HPDE6-E6E7 (cell line): Measurements from ENCODE around the gene DAG1.

Experiments used
- DNase-seq: peaks from one replicate; pipeline ENCODE4 v3.0.0; 2011; ENCODE audit warnings: missing footprints; ENCODE audit errors: extremely low spot score

Gene DAG1

DNA sequence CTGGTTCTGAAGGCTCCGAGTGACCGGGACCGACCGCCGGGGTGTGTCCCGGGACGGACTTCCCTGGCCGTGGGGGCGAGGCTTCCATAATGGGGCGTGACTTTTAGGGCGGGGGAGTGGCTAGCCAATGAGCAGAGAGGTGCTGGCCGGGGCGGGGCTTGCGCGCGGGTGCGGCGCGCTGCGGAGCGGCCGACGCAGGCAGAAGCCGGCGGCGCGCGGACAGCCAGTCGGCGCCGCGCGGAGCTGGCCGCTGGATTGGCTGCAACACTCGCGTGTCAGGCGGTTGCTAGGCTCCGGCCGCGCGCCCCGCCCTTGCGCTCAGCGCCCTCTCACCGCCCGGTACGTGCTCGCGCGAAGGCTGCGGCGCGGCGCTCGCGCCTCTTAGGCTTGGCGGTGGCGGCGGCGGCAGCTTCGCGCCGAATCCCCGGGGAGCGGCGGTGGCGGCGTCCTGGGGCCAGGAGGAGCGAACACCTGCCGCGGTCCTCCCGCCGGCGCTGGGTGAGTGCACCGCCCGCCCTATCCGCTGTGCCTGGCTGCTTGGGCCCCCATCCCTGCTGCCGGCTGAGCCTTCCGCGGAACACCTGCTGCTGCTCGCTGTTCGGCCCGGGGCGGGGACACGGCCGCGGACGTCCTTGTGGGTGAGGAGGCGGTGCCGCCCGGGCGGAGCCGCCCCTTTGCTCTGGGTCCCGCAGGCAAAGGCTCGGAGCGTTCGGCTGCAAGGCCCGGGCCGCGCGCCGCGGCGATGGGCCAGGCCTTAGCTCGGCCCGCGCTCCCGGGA, at the start of gene DAG1:
TSS of gene DAG1 (plus strand) at position 332 of the 778 bp plus-strand sequence. CDS start 40,268 bp downstream, outside the sequence.
- DNase-seq: peak; percentile 66

DNA sequence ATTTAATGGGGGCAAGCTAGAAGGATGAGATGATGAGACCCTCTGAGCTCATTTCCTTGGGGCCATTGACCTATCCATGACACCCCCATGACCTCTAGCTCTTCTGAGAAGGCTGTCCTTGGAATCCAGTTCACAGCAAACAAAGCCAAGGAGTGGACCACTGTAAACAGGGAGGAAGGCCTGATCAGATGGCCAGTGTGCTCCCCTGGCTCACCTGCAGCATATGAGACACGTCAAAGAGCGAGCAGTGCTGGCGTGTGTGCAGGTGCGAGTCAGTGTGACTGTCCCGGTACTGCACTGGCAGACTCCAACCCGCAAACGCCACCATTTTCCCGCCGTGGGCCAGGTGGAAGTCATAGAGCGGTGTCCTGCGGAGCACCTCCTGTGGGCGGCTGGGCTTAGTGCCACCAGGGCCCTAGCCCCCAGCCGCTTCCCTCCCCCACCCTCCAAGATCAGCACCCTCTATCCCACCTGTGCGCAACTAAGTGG, 48.1 kb upstream of the DAG1 start:
- no peak for DNase-seq

DNA sequence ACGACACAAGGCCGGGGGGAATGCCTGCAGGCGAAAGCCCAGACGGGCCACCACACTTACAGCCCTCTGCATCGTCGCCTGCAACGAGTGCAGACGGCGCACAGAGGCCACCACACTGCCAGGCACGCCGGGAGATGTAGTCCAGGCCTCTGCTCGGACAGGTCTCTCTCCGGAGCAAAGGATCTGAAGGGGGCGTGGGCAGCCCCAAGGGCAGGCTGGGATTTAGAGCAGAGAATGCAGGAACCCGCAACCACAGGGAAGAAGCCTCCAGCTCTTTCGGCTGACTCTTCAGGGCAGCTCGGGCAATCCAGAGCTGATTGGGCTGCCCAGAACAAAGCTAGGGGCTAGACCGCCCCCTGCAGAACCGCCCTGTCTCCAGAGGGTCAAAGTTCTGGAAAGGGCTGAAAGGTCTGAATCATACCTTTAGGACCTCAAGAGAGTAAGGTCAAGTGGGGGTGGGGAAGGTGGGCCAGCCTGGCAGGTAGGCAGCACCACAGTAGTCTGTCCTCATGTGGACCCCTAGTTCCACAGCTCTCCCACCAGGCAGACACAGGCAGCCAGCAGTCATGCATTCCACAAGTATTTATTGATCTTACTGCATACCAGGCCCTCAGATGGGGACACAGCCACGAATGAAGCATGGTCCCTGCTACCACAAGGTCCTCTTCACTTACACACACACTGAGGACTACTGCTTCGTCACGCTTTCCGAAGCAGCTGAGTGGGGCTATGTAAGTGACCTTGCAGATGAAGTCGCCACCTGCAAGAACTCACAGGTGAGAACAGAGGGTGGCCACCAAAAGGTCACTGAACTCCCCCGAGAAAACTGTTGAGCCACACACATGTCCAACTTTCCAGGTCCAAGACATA, 47.5 kb upstream of the DAG1 start, which contains the start of gene AMT:
TSS of gene AMT (minus strand) at position 95 of the 870 bp plus-strand sequence. CDS start at position 72, 23 bp downstream.
- DNase-seq: no peak

DNA sequence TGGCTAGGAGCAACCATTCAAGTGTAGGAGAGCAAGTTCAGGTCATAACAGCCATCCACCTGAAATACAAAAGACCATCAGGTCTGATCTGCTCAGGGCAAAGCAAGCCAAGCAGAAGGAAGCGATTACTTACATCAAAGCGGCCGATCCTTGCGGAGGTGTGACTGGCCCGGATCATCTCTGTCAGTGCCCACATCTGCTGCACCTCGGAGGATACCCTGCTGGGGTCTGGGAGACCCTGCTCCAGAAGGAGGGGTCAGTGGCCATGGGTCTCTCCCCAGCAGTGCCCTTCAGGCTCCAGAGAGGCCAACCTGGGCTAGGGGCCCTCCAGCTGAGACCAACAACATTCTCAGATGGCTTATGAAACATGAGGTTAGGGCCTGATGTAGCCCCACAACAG, 45.3 kb upstream of the DAG1 start:
- no peak for DNase-seq

DNA sequence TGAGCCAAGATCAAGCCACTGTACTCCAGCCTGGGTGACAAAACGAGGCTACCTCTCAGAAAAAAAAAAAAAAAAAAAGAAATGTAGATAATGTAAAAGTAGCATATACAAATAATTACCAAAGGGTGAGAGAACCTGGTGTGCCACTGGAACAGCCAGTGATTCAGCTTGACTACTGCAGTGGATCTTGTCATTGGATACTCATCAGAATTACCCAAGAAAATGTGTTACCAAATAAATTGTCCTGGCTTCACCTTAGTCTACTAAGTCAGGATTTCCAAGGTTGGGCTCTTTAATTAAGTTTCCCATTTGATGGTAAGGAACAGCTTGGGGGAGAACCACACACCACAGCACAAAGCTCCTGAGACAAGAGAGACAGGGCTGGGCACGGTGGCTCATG, 42.5 kb upstream of the DAG1 start:
- DNase-seq: no peak

DNA sequence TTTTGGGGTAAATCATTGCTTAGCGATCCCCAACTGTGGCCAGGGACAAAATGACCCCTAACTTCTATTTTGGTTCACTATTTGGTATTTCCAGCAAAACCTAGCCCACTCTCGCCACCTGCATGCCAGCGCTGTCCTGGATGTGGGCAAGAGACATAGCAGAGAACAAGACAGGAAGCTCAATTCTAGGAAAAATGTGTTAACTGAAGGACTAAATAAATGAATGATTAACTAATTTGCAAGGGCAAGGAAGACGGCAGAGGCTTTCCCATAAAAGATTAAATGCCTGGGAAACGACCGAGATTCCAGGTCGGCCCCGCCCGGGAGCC, 41.4 kb upstream of the DAG1 start:
- no peak for DNase-seq

DNA sequence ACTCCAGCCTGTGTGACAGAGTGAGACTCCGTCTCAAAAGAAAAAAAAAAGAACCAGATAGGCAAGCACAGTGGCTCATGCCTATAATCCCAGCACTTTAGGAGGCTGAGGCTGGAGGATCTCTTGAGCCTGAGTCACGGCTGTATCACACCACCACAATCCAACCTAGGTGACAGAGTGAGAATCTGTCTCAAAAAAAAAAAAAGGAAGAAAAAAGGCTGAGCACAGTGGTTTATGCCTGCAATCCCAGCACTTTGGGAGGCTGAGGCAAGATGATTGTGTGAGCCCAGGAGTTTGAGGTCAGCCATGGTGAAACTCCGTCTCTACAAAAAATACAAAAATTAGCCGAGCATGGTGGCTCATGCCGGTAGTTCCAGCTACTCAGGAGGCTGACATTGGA, 35.3 kb upstream of the DAG1 start:
- DNase-seq: no peak

DNA sequence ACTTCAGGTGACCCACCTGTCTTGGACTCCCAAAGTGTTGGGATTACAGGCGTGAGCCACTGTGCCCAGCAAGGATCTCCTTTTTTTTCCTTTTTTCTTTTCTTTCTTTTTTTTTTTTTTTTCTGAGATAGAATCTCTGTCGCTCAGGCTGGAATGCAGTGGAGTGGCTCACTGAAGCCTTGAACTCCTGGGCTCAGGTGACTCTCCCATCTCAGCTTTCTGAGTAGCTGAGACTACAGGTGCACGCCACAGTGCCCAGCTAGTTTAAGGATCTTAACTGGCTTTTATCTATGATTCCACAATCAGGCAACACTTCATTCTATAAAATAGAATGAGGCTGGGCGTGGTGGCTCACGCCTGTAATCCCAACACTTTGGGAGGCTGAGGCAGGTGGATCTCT, 24.7 kb upstream of the DAG1 start:
- DNase-seq: no peak

DNA sequence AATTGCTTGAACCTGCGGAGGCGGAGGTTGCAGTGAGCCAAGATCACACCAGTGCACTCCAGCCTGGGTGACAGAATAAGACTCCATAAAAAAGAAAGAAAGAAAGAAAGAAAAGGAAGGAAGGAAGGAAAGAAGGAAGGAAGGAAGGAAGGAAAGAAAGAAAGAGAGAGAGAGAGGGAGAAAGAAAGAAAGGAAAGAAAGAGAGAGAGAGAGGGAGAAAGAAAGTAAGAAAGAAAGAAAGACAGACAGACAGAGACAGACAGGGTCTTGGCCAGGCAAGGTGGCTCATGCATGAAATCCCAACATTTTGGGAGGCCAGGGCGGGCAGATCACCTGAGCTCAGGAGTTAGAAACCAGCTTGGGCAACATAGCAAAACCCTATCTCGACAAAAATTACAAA, 16.4 kb upstream of the DAG1 start:
- no peak for DNase-seq

DNA sequence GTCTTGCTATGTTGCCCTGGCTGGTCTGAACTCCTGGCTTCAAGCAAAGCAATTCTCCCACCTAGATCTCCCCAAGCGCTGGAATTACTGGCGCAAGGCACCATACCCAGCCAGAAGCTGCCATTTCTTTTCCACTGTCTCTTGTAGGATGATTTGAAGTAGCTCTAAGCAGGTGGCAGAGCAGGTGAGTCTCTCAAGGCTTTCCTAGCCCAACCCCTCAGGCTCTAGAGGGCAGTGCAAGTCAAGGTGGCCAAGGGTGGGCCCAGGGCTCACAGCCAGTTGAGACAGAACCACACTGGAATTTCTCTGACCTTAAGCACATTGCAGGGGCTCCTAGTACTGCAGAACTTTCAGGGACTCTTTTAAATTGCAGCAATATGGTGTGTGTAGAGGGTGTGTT, 15.6 kb upstream of the DAG1 start:
- no peak for DNase-seq

DNA sequence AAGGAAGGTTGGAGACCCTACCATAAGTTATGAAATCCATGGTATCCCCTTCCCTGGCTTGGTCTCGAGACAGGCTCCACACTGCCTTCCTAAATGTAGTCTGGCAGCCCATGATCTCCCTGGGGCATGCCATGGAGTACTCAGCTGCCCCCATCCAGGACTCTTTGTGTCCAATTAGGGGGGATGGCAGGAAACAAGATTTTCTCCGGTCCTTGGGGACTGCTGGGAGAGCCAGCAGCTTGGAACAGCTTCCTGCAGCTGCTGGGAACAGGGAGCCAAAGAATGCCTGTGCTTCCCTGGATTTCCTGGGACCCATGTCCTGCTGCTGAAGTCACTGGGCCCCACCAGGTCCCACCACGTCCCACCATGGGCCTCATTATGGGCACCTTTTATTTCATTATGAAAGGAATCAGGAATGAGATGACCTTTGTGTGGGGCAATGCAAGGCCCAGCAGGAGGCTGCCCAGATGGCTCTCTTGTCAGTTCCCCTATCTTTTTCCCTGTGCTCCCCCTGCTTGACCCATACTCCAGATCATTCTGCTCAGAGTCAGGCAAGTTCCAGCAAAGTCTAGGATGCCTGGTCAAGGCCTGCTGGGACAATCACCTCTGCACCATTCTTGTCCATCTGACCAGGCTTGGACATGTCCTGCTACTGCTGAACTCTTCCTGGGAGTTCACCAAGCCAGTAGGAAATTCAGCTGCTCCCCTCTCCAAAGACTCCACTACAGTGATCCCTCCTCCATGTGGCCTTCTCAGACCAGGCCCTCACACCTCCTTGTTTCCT, 15.0 kb upstream of the DAG1 start:
- DNase-seq: no peak

DNA sequence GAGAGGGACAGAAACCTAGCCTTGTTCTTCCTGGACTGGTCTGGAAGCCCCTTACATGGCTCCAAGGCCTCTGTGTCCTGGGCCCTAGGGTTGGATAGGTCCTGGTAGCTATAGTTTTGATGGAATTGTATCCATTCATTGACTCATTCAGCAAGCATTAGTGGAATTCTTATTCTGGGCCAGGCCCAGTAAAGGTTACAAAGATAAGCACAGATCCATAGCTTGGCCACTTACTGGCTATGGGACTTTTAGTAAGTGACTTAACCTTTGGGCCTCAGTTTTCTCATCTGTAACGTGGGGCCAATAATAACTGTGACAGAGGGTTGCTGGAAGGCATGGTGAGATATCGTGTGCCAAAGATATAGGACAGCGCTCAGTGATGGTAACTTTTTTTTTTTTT, 13.6 kb upstream of the DAG1 start:
- DNase-seq: no peak

DNA sequence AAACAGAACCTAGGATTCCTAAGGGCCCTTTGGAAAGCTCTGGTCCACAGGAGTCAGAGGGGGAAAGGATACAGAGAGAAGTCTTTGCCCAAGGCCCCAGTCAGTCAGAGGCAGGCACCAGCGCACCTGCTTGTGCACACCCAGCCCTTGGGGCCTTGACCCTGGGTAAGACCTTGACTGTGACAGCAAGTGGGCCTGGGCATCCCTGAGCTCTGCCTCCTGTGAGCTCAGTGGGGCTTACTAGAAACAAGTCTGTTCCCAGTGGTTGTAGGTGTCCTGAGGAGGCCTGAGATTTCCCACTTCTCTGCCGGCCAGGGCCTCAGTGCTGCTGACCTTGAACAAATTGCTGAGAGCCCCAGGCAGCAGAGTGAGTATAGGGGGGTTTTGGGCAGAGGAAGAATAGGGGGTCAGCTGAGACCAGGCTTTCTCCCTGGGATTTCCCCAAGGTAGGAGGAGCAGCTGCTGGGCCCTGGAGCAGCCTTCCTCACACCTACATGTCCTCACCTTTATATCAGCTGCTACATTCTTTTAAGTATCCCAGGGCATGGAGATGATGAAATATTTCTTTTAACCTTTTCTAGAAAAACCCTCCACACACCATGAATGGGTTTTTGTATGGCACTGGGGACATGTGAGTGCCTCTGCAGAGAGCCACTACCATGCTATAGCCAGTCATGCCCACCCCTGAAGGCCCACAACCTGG, 9.7 kb upstream of the DAG1 start:
- DNase-seq: no peak

DNA sequence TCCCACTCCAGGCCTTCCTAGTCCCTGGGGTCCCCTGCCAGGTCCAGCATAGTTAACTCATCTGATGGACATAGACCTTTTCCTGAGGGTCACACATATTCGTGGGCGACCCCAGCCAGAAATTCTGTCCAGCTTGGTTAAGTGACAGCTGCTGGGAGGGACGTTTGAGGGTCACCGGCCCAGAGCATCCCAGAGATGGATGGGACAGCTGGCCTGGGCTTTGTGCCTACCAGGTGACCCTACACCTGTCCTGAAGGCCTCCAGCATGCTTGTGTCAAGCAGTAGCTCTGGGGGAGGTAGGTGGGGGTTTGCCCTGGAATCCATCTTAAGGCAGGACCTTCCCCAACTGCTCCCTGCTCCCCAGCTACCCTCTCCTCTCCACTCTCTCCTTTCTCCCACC, 9.1 kb upstream of the DAG1 start:
- DNase-seq: no peak

DNA sequence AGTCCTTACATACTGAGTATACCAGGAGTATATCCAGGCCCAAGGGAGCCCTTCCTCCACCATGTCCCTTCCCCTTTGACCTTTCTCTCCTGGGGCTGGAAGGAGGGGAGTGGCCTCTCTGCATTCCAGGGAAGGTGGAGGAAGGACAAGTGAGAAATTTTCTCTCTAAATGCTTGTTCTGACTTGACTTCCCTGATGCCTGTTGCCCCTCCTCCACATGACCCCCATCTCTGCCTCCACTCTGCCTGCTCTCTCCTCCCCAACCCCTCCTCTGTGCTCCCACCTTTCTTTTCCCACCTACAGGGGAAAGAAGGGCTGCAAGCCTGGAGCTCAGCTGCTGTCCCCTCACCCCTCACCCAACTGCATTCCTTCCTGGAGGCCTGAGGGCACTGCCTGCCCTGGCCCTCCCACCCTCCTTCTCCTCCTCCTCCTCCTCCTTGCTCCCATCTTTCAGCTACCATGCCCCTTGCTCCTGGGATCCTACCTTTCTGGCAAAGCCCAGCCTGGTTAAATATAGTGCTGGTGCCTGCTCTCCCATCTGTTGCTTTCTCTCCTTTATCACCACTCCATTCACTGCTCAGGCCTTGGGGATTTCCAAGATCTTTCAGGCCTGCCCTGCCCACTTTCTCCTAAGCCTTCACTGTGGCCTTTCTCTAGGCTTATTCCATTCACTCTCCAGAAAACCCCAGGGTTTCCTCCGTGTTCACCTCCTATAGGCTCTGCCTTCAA, 8.5 kb upstream of the DAG1 start:
- no peak for DNase-seq

DNA sequence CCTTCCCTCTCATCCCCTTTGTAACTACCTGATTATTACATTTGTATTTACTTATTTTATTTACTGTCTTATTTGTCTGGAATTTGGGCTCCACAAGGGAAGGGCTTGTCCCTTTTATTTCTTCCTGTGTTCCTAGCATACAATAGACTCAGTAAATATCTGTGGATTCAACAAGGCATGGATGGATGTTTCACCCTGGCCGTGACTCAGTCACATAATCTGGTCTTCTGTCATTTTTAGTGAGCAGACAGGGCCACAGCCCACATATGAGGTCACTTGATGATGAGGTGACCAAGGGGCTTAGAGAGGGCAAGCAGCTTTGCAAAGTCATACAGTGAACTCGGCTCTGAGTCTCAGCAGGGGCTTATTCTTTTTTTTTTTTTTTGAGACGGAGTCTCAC, 7.8 kb upstream of the DAG1 start:
- no peak for DNase-seq

DNA sequence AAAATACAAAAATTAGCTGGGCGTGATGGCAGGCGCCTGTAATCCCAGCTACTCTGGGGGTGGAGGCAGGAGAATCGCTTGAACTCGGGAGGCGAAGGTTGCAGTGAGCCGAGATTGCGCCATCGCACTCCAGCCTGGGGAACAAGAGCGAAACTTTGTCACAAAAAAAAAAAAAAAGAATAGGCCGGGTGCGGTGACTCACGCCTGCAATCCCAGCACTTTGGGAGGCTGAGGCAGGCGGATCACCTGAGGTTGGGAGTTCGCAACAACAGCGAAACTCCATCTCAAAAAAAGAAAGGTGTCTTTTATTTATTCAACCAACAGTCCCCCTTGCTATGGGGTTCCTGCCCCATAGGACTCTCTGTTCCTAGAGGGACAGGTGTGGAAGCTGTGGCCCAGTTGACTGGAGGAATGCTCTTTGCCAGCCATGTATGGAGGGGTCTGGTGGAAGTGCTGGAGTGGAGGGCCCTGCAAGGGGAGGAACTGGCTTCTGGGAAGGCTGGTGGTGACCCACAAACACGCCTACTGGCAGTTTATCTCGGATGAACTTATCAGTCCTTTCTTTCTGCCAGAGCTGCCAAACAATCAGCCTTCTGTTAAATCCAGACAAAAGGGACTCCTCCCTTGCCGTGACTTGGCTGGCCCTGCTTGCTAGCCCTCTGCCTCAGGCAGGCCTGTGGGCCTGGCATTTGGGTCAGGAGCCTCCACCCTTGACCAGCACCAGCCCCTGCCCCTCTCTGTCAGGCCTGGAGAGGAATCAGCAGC, 4.6 kb upstream of the DAG1 start:
- no peak for DNase-seq

DNA sequence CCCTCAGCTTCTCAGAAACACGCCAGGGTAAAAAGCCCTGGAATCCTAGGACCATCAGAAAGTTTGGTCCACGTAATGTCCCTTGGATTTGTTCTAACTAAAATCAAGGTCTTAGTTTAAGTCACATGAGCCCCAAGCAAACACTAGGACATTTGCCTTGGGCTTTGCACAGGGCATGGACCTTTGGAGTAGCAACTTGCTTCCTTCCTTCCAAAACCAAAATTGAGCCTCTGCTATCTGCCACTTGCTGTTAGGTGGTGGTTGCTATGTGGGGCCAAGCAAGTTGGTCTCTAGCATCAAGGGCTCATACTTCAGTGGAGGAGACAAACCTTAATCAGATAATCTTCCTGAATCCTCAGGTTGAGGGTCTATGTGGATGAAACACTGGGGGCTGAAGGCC, 4.0 kb upstream of the DAG1 start:
- DNase-seq: no peak

DNA sequence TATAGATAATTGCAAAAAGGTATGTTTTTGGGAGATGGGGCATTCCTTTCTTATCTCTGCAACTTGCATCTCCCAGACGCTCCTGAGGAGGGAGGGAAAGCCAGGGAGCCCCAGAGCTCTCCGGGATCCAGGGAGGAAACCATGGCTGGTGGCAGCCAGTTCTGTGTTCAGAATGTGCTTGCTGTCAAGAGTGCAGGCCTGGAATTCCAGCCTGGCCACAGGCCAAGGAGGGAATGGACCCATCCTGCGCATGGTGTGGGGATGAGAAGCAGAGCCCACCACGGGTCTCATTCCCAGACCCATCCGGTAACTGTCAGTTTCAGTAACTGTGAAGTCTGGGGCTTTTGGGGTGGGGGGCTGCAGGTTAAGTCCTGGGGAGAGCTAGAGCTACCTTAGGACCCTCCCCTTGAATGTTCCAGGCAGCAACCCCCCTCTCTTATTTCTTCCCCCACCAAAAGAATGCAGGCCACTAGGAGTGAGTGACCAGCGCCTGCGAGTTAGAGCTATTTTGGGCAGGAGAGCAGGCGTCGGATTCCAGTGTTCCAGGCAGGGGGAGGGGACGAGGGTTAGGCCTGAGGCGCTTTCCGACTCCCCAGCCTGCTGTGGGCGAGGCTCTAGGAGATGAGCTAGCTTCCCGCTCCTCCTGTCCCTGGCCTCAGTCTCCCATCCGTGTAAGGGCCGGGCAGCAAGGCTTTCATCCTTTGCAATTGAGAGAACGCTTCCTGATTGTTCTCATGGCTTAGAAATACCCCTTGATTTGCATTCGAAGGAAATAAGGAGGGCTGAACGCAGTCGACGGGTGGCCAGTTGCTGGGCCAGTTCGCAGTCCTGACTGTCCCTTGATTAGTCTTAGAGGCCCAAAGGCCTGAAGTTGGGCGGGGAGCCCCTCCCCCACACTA, 781 bp upstream of the DAG1 start:
- DNase-seq: no peak
